GM12878 (cell line): ENCODE data around the gene LRP3.
"Not testable (repeated sequence)": the region's sequence is repeated elsewhere in the genome, so short reads cannot be mapped to it uniquely, and the experiment has no call there.

Source experiments
- EGR1 ChIP-seq, 2 experiments: IDR thresholded peaks; 1 replicate in 1 of 2; 2 replicates in 1 of 2; pipeline ENCODE4 v1.6.1; 2011 to 2012; ENCODE audit warnings: low read depth in 2 of 2, low read length in 2 of 2, borderline replicate concordance in 1 of 2, mild to moderate bottlenecking in 1 of 2, moderate library complexity in 1 of 2
- FOS ChIP-seq: IDR thresholded peaks from 3 replicates; pipeline ENCODE4 v1.6.1; 2011; ENCODE audit warnings: borderline replicate concordance; ENCODE audit not compliant: insufficient read length; ENCODE audit errors: extremely low read depth
- GABPA ChIP-seq: IDR thresholded peaks from 2 replicates; pipeline ENCODE4 v1.6.1; 2014; ENCODE audit warnings: antibody characterized with exemption, low read depth, mild to moderate bottlenecking, inconsistent platforms
- IRF5 ChIP-seq: fragments of 450-650 bp; IDR thresholded peaks from 2 replicates; pipeline ENCODE4 v1.6.1; 2017; ENCODE audit warnings: borderline replicate concordance
- NR2F1 ChIP-seq: fragments of 450-650 bp; conservative IDR thresholded peaks from 2 replicates; pipeline ENCODE4 v1.6.1; 2017; ENCODE audit warnings: mild to moderate bottlenecking
- POLR2A ChIP-seq: IDR thresholded peaks from 2 replicates; pipeline ENCODE4 v1.6.1; 2011; ENCODE audit warnings: low read depth, mild to moderate bottlenecking, low read length
- POLR2AphosphoS5 ChIP-seq: IDR thresholded peaks from 2 replicates; pipeline ENCODE4 v1.6.1; 2011; ENCODE audit warnings: mild to moderate bottlenecking, low read length, inconsistent platforms
- RBBP5 ChIP-seq: fragments of 200-600 bp; sonication (generic); conservative IDR thresholded peaks from 2 replicates; pipeline ENCODE4 v1.6.1; 2016
- SIN3A ChIP-seq: IDR thresholded peaks from 2 replicates; pipeline ENCODE4 v1.6.1; 2012; ENCODE audit warnings: low read depth, low read length, improper control_type of control experiment
- SKIL ChIP-seq: fragments of 450-650 bp; IDR thresholded peaks from 2 replicates; pipeline ENCODE4 v1.6.1; 2017; ENCODE audit warnings: mild to moderate bottlenecking, low read depth, inconsistent platforms; ENCODE audit not compliant: poor library complexity, severe bottlenecking
- USF2 ChIP-seq: IDR thresholded peaks from 2 replicates; pipeline ENCODE4 v1.6.1; 2011; ENCODE audit warnings: low read depth, low read length, improper control_type of control experiment, borderline replicate concordance
- TF ChIP-seq, protein P1 (sequence below), 3 experiments: IDR thresholded peaks in 2 of 3; conservative IDR thresholded peaks in 1 of 3; 2 replicates each; pipeline ENCODE4 v1.5.1; 2011; ENCODE audit warnings: low read depth in 3 of 3, low read length in 3 of 3, mild to moderate bottlenecking in 3 of 3, control low read depth in 2 of 3, moderate library complexity in 2 of 3, inconsistent platforms in 1 of 3, mixed read lengths in 1 of 3; ENCODE audit not compliant: control insufficient read depth in 2 of 3, insufficient read depth in 1 of 3; ENCODE audit errors: extremely low read depth in 1 of 3

- not testable (repeated sequence) for TF ChIP-seq EGR1 (IDR thresholded peaks at IDR 0.05; ENCODE audit: borderline replicate concordance in 1 of 2, low read depth in 2 of 2, low read length in 2 of 2); NR2F1; IRF5; POLR2A; GABPA; SKIL; RBBP5; FOS; USF2; POLR2AphosphoS5; SIN3A
- TF ChIP-seq, protein P1, sequence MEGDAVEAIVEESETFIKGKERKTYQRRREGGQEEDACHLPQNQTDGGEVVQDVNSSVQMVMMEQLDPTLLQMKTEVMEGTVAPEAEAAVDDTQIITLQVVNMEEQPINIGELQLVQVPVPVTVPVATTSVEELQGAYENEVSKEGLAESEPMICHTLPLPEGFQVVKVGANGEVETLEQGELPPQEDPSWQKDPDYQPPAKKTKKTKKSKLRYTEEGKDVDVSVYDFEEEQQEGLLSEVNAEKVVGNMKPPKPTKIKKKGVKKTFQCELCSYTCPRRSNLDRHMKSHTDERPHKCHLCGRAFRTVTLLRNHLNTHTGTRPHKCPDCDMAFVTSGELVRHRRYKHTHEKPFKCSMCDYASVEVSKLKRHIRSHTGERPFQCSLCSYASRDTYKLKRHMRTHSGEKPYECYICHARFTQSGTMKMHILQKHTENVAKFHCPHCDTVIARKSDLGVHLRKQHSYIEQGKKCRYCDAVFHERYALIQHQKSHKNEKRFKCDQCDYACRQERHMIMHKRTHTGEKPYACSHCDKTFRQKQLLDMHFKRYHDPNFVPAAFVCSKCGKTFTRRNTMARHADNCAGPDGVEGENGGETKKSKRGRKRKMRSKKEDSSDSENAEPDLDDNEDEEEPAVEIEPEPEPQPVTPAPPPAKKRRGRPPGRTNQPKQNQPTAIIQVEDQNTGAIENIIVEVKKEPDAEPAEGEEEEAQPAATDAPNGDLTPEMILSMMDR (IDR thresholded peaks at IDR 0.05 in 2 of 3, conservative IDR thresholded peaks at IDR 0.05 in 1 of 3; ENCODE audit: control insufficient read depth in 2 of 3, extremely low read depth in 1 of 3, insufficient read depth in 1 of 3, low read depth in 3 of 3, low read length in 3 of 3): not testable (repeated sequence)
These were observed 28.1 kb upstream of the LRP3 start for GRCh38 chr19:33166037-33166436.
